Melanocyte of skin (primary cell): ENCODE measurements around the gene AQP6. TPM values are rescaled to one million over a fixed set of nuclear protein-coding genes. Genes with fewer than 3 reads are reported as not detected.

Source experiments
- total RNA-seq, 2 donors: library from RNA; depleted of rRNA; stranded (reverse); fragments of >200 nt; gene quantifications; 2 replicates each; pipeline ENCODE4 v1.2.3, GENCODE V29; 2012

Gene AQP6, protein sequence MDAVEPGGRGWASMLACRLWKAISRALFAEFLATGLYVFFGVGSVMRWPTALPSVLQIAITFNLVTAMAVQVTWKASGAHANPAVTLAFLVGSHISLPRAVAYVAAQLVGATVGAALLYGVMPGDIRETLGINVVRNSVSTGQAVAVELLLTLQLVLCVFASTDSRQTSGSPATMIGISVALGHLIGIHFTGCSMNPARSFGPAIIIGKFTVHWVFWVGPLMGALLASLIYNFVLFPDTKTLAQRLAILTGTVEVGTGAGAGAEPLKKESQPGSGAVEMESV
- not detected for total RNA-seq

DNA sequence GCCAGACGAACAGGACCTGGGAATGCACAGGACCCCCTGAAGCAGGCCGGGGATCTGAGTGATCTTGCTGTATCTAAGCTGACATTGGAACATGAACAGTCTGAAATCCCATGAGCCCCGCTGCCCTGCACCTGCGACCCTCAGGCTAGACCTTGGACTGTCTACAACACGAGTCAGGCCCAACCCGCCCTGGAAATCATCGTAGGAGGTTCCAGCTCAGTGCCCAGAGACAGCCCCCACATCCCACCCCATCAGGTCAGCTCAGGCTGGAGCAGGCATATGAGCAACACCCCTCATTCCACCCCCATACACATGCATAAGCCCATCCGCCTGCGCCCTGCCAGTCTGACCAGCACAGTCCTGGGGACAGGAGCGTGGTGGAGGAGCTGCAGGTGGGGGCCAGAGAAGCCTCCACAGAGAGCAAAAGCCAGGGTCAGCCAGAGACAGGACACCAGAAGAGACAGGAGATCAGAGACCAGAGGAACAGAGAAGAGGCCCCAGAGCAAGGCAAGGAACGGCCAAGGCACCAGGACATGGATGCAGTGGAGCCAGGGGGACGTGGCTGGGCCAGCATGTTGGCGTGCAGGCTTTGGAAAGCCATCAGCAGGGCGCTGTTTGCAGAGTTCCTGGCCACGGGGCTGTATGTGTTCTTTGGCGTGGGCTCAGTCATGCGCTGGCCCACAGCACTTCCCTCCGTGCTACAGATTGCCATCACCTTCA, at the start of gene AQP6:
Gene AQP6 (plus strand): TSS at position 307 of the 720 bp plus-strand sequence. CDS start 227 bp downstream, at position 534.

DNA sequence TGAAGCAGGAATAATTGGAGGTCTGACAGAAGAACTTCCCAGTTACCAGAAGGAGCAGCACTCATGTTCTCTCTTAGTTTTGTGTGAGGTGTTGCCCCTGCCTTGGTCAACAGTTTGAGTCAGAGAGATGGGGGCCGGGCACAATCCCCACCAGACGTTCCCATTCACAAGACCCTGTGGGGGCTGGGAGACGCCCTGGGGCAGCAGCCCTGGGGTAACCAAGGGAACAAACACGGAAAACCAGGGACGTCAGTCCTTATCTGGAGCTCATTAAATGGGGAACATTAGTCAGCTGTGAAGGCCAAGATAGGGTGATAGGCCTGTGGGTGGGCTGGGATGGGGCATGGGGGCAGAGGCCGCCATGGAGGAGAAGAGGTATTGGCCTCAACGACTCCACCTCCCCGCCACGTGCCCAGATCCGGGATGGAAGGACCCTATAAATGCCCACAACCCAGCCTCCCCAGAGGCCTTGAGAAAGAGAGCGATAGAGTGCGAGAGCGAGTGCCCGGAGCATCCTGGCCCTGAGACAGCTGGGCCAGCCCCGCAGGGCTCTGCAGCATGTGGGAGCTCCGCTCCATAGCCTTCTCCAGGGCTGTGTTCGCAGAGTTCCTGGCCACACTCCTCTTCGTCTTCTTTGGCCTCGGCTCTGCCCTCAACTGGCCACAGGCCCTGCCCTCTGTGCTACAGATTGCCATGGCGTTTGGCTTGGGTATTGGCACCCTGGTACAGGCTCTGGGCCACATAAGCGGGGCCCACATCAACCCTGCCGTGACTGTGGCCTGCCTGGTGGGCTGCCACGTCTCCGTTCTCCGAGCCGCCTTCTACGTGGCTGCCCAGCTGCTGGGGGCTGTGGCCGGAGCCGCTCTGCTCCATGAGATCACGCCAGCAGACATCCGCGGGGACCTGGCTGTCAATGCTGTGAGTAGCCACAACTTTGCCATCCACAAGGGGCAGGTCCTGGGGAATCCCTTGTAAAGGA, 22.2 kb upstream of the AQP6 start, which contains the start of gene AQP2:
Gene AQP2 (plus strand): TSS at position 465 of the 979 bp plus-strand sequence. CDS start 94 bp downstream, at position 559.

DNA sequence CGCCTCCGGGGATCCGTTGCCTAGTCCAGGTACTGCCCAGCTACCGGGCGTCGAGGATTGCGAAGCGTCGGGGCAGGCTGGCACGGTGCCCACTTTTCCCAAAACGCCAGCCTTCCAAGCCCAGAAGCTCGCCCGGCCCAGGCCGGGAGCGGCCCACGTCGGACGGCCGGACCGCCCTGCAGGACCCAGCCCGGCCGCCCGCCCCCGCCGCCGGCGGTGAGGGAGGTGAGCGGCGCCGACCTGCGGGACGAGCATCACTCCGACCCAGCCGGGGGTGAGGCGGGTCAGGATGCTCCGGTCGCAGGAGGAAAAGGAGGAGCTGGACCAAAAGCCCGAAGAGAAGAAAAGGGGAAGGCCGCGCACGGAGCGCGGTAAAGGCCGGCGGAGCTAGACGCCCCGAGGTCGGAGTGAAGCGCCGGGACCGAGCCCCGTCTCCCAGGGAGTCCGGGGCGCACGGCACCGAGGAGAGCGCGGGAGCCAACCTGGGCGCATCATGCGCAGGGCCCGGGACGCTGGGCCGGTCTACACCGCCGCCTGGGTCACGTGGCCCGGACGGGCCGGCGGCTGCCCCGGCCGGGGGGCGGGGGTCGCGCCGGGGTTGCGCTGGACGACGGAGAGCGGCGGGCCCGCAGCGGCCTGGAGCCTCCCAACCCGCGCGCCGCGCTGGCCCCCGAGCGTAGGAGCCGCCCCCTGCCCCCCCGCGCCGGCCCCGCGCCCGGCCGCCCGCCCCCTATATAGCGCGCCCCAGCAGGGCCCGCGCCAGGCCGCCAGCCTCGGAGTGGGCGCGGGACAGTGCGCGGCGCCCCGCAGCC, 11.4 kb upstream of the AQP6 start, which contains the start of gene AQP5:
Gene AQP5 (plus strand): TSS at position 762 of the 812 bp plus-strand sequence. CDS start 146 bp downstream, outside the sequence.

DNA sequence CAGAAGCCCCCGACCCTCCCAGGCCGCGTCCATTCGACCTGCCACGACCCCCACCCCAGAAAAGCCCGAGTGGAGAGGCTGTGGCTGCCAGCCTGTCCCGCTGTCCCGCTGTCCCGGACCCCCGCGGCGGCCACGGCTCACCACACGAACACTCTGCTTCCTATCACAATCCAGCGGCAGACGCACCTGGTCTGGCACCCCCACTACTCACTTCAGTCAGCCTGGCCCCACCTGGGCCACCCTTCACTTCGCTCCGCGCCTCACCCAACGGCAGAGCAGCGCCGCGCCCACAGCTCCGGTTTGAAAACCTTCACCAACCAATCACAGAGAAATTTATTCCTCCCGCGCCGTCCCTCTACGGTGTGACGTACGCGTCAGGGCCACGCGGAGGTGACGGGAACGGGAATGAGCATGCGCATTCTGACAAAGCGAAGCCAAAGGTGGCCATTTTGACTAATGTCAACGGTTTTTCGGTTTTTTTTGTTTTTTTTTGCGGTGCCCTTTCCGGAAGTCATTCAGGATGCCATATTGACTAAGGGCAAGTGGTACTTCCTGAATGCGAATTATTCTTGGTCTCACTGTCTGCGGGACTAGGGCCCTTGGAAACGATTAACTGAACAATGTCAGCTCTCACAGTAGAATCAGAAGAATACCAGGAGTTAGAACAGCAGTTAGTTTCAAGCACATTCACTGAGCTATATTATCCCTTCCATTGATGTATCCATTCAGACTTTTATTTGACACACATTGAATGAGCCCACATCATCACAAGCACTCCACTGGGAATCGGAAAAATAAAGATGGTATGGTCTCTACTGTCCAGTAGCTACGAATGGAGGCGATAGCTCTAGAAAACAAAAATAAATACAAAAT, 52.7 kb downstream of the AQP6 start, which contains the start of gene RACGAP1:
Gene RACGAP1 (minus strand): TSS at position 308 of the 873 bp plus-strand sequence. CDS start 8,779 bp downstream, outside the sequence.

Other genes with a start within 250 kb of the AQP6 start
- gene TMBIM6, start 231.4 kb upstream of the AQP6 start, total RNA-seq: 100 to 1,000 TPM; 293 to 348 TPM
- gene NCKAP5L, start 144.5 kb upstream of the AQP6 start, total RNA-seq: 10 to 100 TPM; 23.0 to 25.8 TPM
- 1 to 10 TPM; 3.4 to 4.0 TPM for gene BCDIN3D, start 129.8 kb upstream of the AQP6 start, total RNA-seq
- under 1 TPM in 1 of 2 donors, not detected in 1; under 0.01 TPM for gene FAIM2, start 69.0 kb upstream of the AQP6 start, total RNA-seq
- not detected for gene AQP2, start 22.2 kb upstream of the AQP6 start, total RNA-seq
- not detected for gene AQP5, start 11.1 kb upstream of the AQP6 start, total RNA-seq
- 100 to 1,000 TPM in 1 of 2 donors, 10 to 100 TPM in 1; 63.3 to 110 TPM for gene RACGAP1, start 52.5 kb downstream of the AQP6 start, total RNA-seq
- gene ASIC1, start 84.6 kb downstream of the AQP6 start, total RNA-seq: under 1 TPM; 0.34 to 0.67 TPM
- 10 to 100 TPM; 64.0 to 90.2 TPM for gene SMARCD1, start 112.4 kb downstream of the AQP6 start, total RNA-seq
- gene GPD1, start 131.1 kb downstream of the AQP6 start, total RNA-seq: not detected
- 10 to 100 TPM; 42.0 to 44.4 TPM for gene COX14, start 139.3 kb downstream of the AQP6 start, total RNA-seq
- gene CERS5, start 194.4 kb downstream of the AQP6 start, total RNA-seq: 10 to 100 TPM; 32.0 to 39.0 TPM